IMR-90 (cell line): ENCODE data around the gene SCARB1. TPM values are rescaled to one million over a fixed set of nuclear protein-coding genes. Genes with fewer than 3 reads are reported as not detected.

Source experiments
- ATAC-seq: fragments of 200-7000 bp; cut with Tn5 transposase; 2 replicates; pipeline ENCODE4 v1.9.1; 2020; ENCODE audit warnings: low read depth, mild to moderate bottlenecking, moderate library complexity
- BruUV-seq: library from RNA; stranded (reverse); fragments of 400-500 nt; replicated peaks from 2 replicates; lab custom pipeline; 2021; lab: Mats Ljungman, UMichigan
- CTCF ChIA-PET: fragments of 300-600 bp; formaldehyde crosslinking; extraction: SDS; loops from one replicate; lab custom pipeline; 2021; ENCODE audit warnings: antibody characterized with exemption; lab: Yijun Ruan, JAX
- POLR2A ChIA-PET: fragments of 300-600 bp; sonication (Branson Sonifier 250); formaldehyde crosslinking; loops from one replicate; lab custom pipeline; 2022; ENCODE audit warnings: antibody characterized with exemption; ENCODE audit not compliant: unreplicated experiment; lab: Charles Lee
- DNase-seq: peaks from one replicate; pipeline ENCODE4 v3.0.0; 2013
- H2AFZ ChIP-seq: replicated peaks from 2 replicates; pipeline ENCODE3; 2013; ENCODE audit warnings: low read length, mild to moderate bottlenecking; ENCODE audit not compliant: poor library complexity
- H2AK5ac ChIP-seq: 2 replicates; pipeline ENCODE4 v1.6.1; 2013; ENCODE audit warnings: low read depth, low read length, inconsistent platforms
- H2AK9ac ChIP-seq: replicated peaks from 2 replicates; pipeline ENCODE3; 2013; ENCODE audit warnings: mild to moderate bottlenecking, low read depth, low read length, moderate library complexity; ENCODE audit not compliant: poor library complexity
- H2BK120ac ChIP-seq: 2 replicates; pipeline ENCODE4 v1.6.1; 2013; ENCODE audit warnings: low read depth, low read length, inconsistent platforms
- H2BK15ac ChIP-seq: 3 replicates; pipeline ENCODE4 v1.6.1; 2013; ENCODE audit warnings: low read depth, low read length, inconsistent platforms
- H2BK20ac ChIP-seq: 2 replicates; pipeline ENCODE4 v1.6.1; 2013; ENCODE audit warnings: low read depth, mild to moderate bottlenecking, inconsistent platforms, low read length, moderate library complexity
- H2BK5ac ChIP-seq: 2 replicates; pipeline ENCODE4 v1.6.1; 2013; ENCODE audit warnings: mild to moderate bottlenecking, low read depth, low read length, inconsistent platforms; ENCODE audit not compliant: poor library complexity, severe bottlenecking
- H3K14ac ChIP-seq: replicated peaks from 2 replicates; pipeline ENCODE4 v1.6.1; 2013; ENCODE audit warnings: low read depth, low read length, inconsistent platforms
- H3K18ac ChIP-seq: 2 replicates; pipeline ENCODE4 v1.6.1; 2013; ENCODE audit warnings: low read depth, low read length, control low read depth
- H3K23ac ChIP-seq: 2 replicates; pipeline ENCODE4 v1.6.1; 2013; ENCODE audit warnings: low read depth, low read length, inconsistent platforms
- H3K27ac ChIP-seq: 2 replicates; pipeline ENCODE4 v1.5.1; 2013; ENCODE audit warnings: mild to moderate bottlenecking, control low read depth, low read length; ENCODE audit not compliant: insufficient read depth
- H3K27me3 ChIP-seq: 2 replicates; pipeline ENCODE4 v1.6.1; 2013; ENCODE audit warnings: low read length; ENCODE audit not compliant: control insufficient read depth, insufficient read depth
- H3K36me3 ChIP-seq: 2 replicates; pipeline ENCODE4 v1.6.1; 2013; ENCODE audit warnings: low read length, mixed read lengths; ENCODE audit not compliant: control insufficient read depth, insufficient read depth
- H3K4ac ChIP-seq: 2 replicates; pipeline ENCODE4 v1.6.1; 2013; ENCODE audit warnings: low read depth, low read length, inconsistent platforms
- H3K4me1 ChIP-seq: 2 replicates; pipeline ENCODE4 v1.6.1; 2013; ENCODE audit warnings: low read length, mixed read lengths; ENCODE audit not compliant: control insufficient read depth, insufficient read depth
- H3K4me2 ChIP-seq: 2 replicates; pipeline ENCODE4 v1.6.1; 2013; ENCODE audit warnings: low read depth, mild to moderate bottlenecking, control low read depth, low read length, moderate library complexity
- H3K4me3 ChIP-seq: 2 replicates; pipeline ENCODE4 v1.5.1; 2013; ENCODE audit warnings: low read depth, mild to moderate bottlenecking, control low read depth, low read length, moderate library complexity; ENCODE audit not compliant: insufficient read depth
- H3K56ac ChIP-seq: 2 replicates; pipeline ENCODE4 v1.6.1; 2013; ENCODE audit warnings: low read length, inconsistent platforms; ENCODE audit not compliant: insufficient read depth; ENCODE audit errors: extremely low read depth
- H3K79me1 ChIP-seq, 2 experiments: 2 replicates each; pipeline ENCODE4 v1.6.1; 2013; ENCODE audit warnings: low read length in 2 of 2, inconsistent platforms in 1 of 2, low read depth in 1 of 2
- H3K9ac ChIP-seq: 2 replicates; pipeline ENCODE4 v1.6.1; 2013; ENCODE audit warnings: low read depth, low read length, control low read depth
- H3K9me1 ChIP-seq: 2 replicates; pipeline ENCODE4 v1.6.1; 2013; ENCODE audit warnings: low read length, inconsistent platforms; ENCODE audit not compliant: insufficient read depth
- H3K9me3 ChIP-seq: 2 replicates; pipeline ENCODE4 v1.6.1; 2013; ENCODE audit warnings: low read length; ENCODE audit not compliant: control insufficient read depth, insufficient read depth
- H4K20me1 ChIP-seq: 2 replicates; pipeline ENCODE4 v1.6.1; 2013; ENCODE audit warnings: low read length, inconsistent platforms; ENCODE audit not compliant: insufficient read depth
- H4K5ac ChIP-seq: 2 replicates; pipeline ENCODE4 v1.6.1; 2013; ENCODE audit warnings: mild to moderate bottlenecking, low read depth, low read length, control low read depth
- H4K8ac ChIP-seq, 2 experiments: 2 replicates each; pipeline ENCODE4 v1.6.1; 2013; ENCODE audit warnings: low read depth in 2 of 2, low read length in 2 of 2, control low read depth in 1 of 2, inconsistent platforms in 1 of 2
- H4K91ac ChIP-seq: 2 replicates; pipeline ENCODE4 v1.6.1; 2013; ENCODE audit warnings: low read depth, low read length, inconsistent platforms; ENCODE audit not compliant: insufficient read depth
- BHLHE40 ChIP-seq: fragments of 150-350 bp; IDR thresholded peaks from 2 replicates; pipeline ENCODE4 v1.6.1; 2016; ENCODE audit warnings: mild to moderate bottlenecking, low read depth, low read length
- CEBPB ChIP-seq: IDR thresholded peaks from 2 replicates; pipeline ENCODE4 v1.6.1; 2012; ENCODE audit warnings: low read depth, low read length, improper control_type of control experiment
- FOS ChIP-seq: fragments of 150-350 bp; IDR thresholded peaks from 2 replicates; pipeline ENCODE4 v1.6.1; 2016; ENCODE audit warnings: low read depth, low read length
- MAFK ChIP-seq: IDR thresholded peaks from 2 replicates; pipeline ENCODE4 v1.6.1; 2012; ENCODE audit warnings: low read depth, low read length, improper control_type of control experiment
- RCOR1 ChIP-seq: IDR thresholded peaks from 2 replicates; pipeline ENCODE4 v1.6.1; 2012; ENCODE audit warnings: mild to moderate bottlenecking, low read length, improper control_type of control experiment; ENCODE audit not compliant: insufficient replicate concordance
- WGBS, 2 experiments: methylation state at CpG; one replicate each; pipeline versions ENCODE4 v1.1.5 to v1.1.7; 2013; ENCODE audit warnings: missing lambda C conversion rate in 2 of 2; ENCODE audit not compliant: insufficient read length in 1 of 2; ENCODE audit errors: extremely low coverage in 2 of 2; 5-methylcytosine and 5-hydroxymethylcytosine counted together
- dilution Hi-C: fragments of 300-500 bp; cut with HindIII; formaldehyde crosslinking; loops from one replicate; pipeline ENCODE4 v1.14.3; 2018; ENCODE audit warnings: low sequenced_read_pairs; ENCODE audit not compliant: unreplicated experiment
- in situ Hi-C: fragments of 300-500 bp; cut with MboI; formaldehyde crosslinking; loops from 3 replicates; pipeline ENCODE4 v1.14.3; 2019; ENCODE audit warnings: low sequenced_read_pairs, inconsistent platforms, mixed read lengths
- intact Hi-C: fragments of 100-400 bp; cut with micrococcal nuclease; formaldehyde crosslinking; loops from 2 replicates; pipeline ENCODE4 v1.10.0; 2022
- polyA plus RNA-seq, 3 experiments: library from polyadenylated mRNA; depleted of rRNA; stranded (reverse); fragments of >200 nt; gene quantifications; 2 replicates each; pipeline ENCODE4 v1.2.3, GENCODE V29; 2012; ENCODE audit warnings: low replicate concordance in 1 of 3
- total RNA-seq: library from RNA; depleted of rRNA; stranded (reverse); fragments of >200 nt; gene quantifications from 2 replicates; pipeline ENCODE4 v1.2.3, GENCODE V29; 2012

The SCARB1 gene
- total and polyA plus RNA-seq, 2 of the 4 experiments (the other 2 are of a cell fraction) = 3.0 to 24.8 TPM

DNA sequence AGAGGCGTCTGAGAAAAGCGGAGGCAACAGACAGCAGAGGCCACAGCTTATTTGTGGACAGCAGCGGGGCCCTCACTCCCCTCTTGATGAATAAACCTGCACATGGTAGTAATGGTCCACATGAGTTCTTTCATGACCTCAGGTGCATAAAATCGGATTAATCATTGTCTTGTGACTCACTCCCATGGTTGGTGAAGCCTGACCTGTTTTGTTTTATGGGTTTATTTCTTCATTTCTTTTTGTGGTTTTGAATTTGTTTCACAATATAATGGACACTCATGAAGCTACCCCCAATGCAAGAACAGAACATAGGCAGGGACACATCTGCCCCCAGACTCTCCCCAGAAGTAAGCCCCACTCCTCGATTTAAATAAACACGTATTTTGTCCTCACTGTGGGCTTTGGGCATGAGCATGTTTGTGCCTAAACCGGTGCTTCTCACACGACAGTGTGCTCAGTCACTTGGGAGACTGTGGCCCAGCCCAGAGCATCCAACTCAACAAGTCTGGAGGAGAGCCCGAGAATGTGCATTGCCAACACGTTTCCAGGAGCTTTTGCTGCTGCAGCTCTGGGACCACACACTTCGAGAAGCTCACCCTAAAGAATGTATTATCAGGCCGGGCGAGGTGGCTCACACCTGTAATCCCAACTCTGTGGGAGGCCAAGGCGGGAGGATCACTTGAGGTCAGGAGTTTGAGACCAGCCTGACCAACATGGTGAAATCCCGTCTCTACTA is 116.1 kb downstream of the SCARB1 start:
- Histone ChIP-seq H3K79me1 (no peaks in the 10 kb centered on the region), H4K20me1 (no peaks in the 10 kb centered on the region), H3K9ac (no peak overlapping the region), H2BK20ac (peak overlapping the region; percentile 77; the same call in 1 of the 2 replicates), H2BK120ac (peak overlapping the region; percentile 96), H3K4me3 (no peak overlapping the region), H3K4me1 (peaks cover 19% of the 10 kb centered on the region), H4K91ac (peak overlapping the region; percentile 89), H2AFZ (no peak overlapping the region), H4K5ac (peak overlapping the region; percentile 23), H2BK15ac (peak overlapping the region; percentile 89; the same call in 2 of the 3 replicates), H3K36me3 (no peaks in the 10 kb centered on the region), H3K27me3 (no peaks in the 10 kb centered on the region), H3K4me2 (no peak overlapping the region), H2BK5ac (no peak overlapping the region), H3K4ac (peak overlapping the region; percentile 82), H3K27ac (peak overlapping the region; percentile 17; the same call in 1 of the 2 replicates), H3K56ac (no peak overlapping the region), H4K8ac (no peak overlapping the region), H3K9me3 (no peaks in the 10 kb centered on the region), H2AK5ac (peak overlapping the region; percentile 44; the same call in 1 of the 2 replicates), H3K9me1 (peaks cover 9% of the 10 kb centered on the region), H3K18ac (peak overlapping the region; percentile 42), H3K23ac (no peak overlapping the region), H3K14ac (peak overlapping the region; percentile 12; the same call in 1 of the 2 replicates), H2AK9ac (no peak overlapping the region)
- TF ChIP-seq CEBPB (peak; percentile 92), RCOR1 (peak; percentile 18), BHLHE40 (peak; percentile 73), FOS (peak; percentile 87), MAFK (no peak)
- ATAC-seq (peak; percentile 7; the same call in 1 of the 2 replicates), DNase-seq (peak; percentile 92)
- CTCF ChIA-PET = no interaction called here
- in situ Hi-C loops (no loop called here), dilution Hi-C loops (no loop called here), intact Hi-C loops (loop anchor here (5.0 kb wide), 2 partner anchors 180 to 230 kb away; partner anchors contain the start of gene NCOR2)
- 65% methylated on average over 3 of the region's 15 CpGs; no CpG with 5 or more reads in 1 of the 2 experiments for whole genome bisulfite sequencing, 2 experiments
- BruUV-seq = no TSS peak
- POLR2A ChIA-PET = no interaction called here
